NCI-H2196 (cell line): ENCODE results near the gene SGO2.
"Not testable (repeated sequence)": the region's sequence is repeated elsewhere in the genome, so short reads cannot be mapped to it uniquely, and the experiment has no call there.

Experiments used
- DNase-seq: peaks from one replicate; lab custom pipeline; 2025; ENCODE audit not compliant: unreplicated experiment; lab: John Stamatoyannopoulos, UW

The SGO2 gene

GRCh38 chr2:200620606-200621390, 94.8 kb downstream of the SGO2 start:
- DNase-seq: no peak

- no peak for DNase-seq
Observed at GRCh38 chr2:200622106-200622505, 96.1 kb downstream of the SGO2 start.

- no peak for DNase-seq
Observed at GRCh38 chr2:200624026-200624425, 98.0 kb downstream of the SGO2 start.

DNA sequence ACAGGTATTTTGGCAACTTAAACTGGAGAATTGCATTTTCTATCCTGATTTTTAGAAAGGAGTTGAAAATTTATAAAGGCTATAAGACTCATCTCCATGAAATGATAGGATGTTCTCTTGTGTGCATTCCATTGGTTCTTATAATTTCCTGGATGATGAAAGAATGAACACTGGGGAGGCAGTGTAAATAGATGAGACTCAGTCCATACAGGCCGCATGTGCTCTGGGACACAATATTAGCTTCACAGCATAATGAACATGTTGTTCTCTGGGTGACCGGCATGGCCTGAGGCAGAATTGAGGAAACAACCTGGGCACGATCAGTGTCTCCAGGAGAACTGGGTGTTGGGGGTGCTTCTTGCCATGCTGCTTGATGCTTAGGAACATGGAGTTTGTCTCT, 98.7 kb downstream of the SGO2 start:
- DNase-seq: no peak

GRCh38 chr2:200625282-200625681, 99.3 kb downstream of the SGO2 start:
- no peak for DNase-seq

DNA sequence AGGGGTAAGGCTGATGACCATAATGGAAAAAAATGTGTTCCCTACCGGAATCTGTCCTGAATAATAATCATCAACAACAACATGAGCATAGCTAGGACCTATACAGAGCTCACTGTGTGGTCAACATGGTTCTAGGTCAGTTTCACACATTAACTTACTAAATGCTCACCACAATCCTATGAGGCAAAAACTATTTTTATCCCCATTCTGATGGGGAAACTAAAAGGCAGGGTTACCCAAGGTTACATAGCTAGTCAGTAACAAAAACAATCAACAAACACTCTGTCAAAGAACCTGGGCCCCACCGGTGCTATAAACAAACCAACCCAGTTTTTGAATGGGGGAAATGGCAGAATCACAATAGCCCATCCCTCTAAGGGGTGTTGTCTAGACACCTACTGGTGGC, 100.0 kb downstream of the SGO2 start:
- no peak for DNase-seq

DNA sequence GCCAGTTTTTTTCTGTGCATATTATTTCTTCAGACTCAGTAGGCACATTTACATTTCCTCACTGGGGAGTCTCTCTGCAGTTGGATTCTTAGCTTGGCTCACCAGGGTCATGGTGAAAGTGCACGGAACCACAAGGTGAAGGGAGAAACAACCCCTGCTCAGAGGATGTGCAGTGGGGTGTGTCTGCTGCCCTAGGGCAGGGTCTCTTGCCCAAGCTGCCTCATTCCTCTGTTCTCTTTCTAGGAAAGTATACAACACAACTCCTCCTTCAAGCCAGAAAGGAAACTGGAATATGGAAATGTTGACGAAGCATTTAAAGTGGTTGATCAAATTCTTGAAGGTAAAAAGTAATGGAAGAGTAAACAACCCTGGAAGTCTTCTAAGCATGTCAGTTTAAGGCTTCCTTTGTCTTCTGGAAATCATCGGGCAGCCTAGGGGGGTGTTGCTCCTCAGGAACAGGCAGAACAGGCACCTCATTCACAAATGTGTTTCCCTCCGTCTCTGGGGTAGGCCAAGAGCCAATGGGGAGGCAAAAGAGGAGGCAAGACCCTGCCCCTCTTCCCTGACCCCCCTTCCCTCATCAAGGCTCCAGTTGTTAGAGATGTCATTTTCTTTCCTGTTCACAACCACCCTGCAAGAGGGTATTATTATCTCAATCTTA, 101.2 kb downstream of the SGO2 start:
- DNase-seq: no peak

DNA sequence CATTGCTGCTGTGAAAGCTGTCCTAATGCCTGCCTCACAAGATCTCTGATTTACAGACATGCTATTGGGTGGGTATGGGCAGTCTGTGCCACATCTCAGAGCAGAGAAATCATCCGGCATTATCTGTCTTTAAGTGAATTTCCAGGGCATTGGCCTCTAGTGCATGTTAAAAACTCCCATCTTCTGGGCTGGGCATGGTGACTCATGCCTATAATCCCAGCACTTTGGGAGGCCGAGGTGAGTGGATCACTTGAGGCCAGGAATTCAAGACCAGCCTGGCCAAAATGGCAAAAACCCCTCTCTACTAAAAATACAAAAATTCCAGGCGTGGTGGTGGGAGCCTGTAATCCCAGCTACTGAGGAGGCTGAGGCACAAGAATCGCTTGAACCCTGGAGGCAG, 102.5 kb downstream of the SGO2 start:
- not testable (repeated sequence) for DNase-seq

GRCh38 chr2:200631287-200631686, 105.3 kb downstream of the SGO2 start:
- DNase-seq: no peak
